ENCODE data around the gene IFNAR1.

- TF ChIP-seq, protein P1, sequence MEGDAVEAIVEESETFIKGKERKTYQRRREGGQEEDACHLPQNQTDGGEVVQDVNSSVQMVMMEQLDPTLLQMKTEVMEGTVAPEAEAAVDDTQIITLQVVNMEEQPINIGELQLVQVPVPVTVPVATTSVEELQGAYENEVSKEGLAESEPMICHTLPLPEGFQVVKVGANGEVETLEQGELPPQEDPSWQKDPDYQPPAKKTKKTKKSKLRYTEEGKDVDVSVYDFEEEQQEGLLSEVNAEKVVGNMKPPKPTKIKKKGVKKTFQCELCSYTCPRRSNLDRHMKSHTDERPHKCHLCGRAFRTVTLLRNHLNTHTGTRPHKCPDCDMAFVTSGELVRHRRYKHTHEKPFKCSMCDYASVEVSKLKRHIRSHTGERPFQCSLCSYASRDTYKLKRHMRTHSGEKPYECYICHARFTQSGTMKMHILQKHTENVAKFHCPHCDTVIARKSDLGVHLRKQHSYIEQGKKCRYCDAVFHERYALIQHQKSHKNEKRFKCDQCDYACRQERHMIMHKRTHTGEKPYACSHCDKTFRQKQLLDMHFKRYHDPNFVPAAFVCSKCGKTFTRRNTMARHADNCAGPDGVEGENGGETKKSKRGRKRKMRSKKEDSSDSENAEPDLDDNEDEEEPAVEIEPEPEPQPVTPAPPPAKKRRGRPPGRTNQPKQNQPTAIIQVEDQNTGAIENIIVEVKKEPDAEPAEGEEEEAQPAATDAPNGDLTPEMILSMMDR (conservative IDR thresholded peaks at IDR 0.05), result no peak
- TF ChIP-seq ZFX (IDR thresholded peaks at IDR 0.05), result no peak
These were observed 21.0 kb downstream of the IFNAR1 start for GRCh38 chr21:33345751-33346238.

Measured in C4-2B (cell line).